ENCODE data around the gene AKT1S1.

Gene AKT1S1

GRCh38 chr19:49884760-49885159 lies 7.6 kb upstream of the AKT1S1 start:
- Histone ChIP-seq H3K4me2 (ENCODE audit: low read length) (no peak overlapping the region), H2AFZ (ENCODE audit: insufficient read depth, low read length, poor library complexity) (no peak overlapping the region), H3K27me3 (ENCODE audit: insufficient read depth, low read length) (no peaks in the 10 kb centered on the region), H3K4ac (ENCODE audit: low read depth, low read length) (no peak overlapping the region), H3K36me3 (ENCODE audit: control insufficient read depth in 1 of 2, insufficient read depth in 2 of 2, low read length in 2 of 2) (peaks cover 56 to 58% of the 10 kb centered on the region in 2 experiments), H3K9ac (ENCODE audit: low read length) (no peak overlapping the region), H3K23ac (ENCODE audit: low read length) (no peak overlapping the region), H3K4me1 (ENCODE audit: control insufficient read depth in 1 of 2, insufficient read depth in 2 of 2, low read length in 2 of 2) (no peaks in the 10 kb centered on the region), H2AK5ac (ENCODE audit: low read length) (no peak overlapping the region), H3K9me3 (ENCODE audit: insufficient read depth, low read depth, low read length) (peaks cover 12% of the 10 kb centered on the region), H2BK120ac (ENCODE audit: insufficient read depth, low read length, poor library complexity) (no peak overlapping the region), H4K91ac (ENCODE audit: low read depth, low read length) (no peak overlapping the region), H3K79me2 (ENCODE audit: control insufficient read depth, insufficient read depth, low read length, poor library complexity) (no peaks in the 10 kb centered on the region), H3K14ac (ENCODE audit: low read length) (no peak overlapping the region), H3K79me1 (ENCODE audit: low read length) (no peaks in the 10 kb centered on the region), H3K18ac (ENCODE audit: low read length) (no peak overlapping the region), H2BK5ac (ENCODE audit: low read depth, low read length, poor library complexity) (no peak overlapping the region), H4K12ac (ENCODE audit: low read depth, low read length) (no peak overlapping the region), H3K4me3 (ENCODE audit: low read depth, low read length) (no peak overlapping the region), H4K8ac (ENCODE audit: low read depth, low read length) (no peak overlapping the region), H3K27ac (ENCODE audit: low read depth, low read length) (peak overlapping the region; percentile 4), H2BK12ac (ENCODE audit: low read length) (no peak overlapping the region)
- DNase-seq = peak in 1 of 2 donors; percentile 36
- WGBS (ENCODE audit: extremely low coverage, insufficient coverage, insufficient read length) = no CpG with 5 or more reads among the region's 3 CpGs

- no peaks in the 10 kb centered on the region for H3K79me1 ChIP-seq (ENCODE audit: low read length)
- H3K4me1 ChIP-seq (ENCODE audit: control insufficient read depth in 1 of 2, insufficient read depth in 2 of 2, low read length in 2 of 2) = no peaks in the 10 kb centered on the region
- H3K27me3 ChIP-seq (ENCODE audit: insufficient read depth, low read length) = no peaks in the 10 kb centered on the region
- peaks cover 7% of the 10 kb centered on the region for H3K9me3 ChIP-seq (ENCODE audit: insufficient read depth, low read depth, low read length)
- DNase-seq = no peak
- H2BK5ac ChIP-seq (ENCODE audit: low read depth, low read length, poor library complexity) = no peak overlapping the region
- no peak overlapping the region for H3K14ac ChIP-seq (ENCODE audit: low read length)
- H3K4ac ChIP-seq (ENCODE audit: low read depth, low read length) = no peak overlapping the region
- no peaks in the 10 kb centered on the region for H3K79me2 ChIP-seq (ENCODE audit: control insufficient read depth, insufficient read depth, low read length, poor library complexity)
- H3K4me3 ChIP-seq (ENCODE audit: low read depth, low read length) = no peak overlapping the region
- H3K9ac ChIP-seq (ENCODE audit: low read length) = no peak overlapping the region
- no CpG with 5 or more reads among the region's 18 CpGs for WGBS (ENCODE audit: extremely low coverage, insufficient coverage, insufficient read length)
- H3K18ac ChIP-seq (ENCODE audit: low read length) = no peak overlapping the region
- peaks cover 58% of the 10 kb centered on the region in 2 experiments for H3K36me3 ChIP-seq (ENCODE audit: control insufficient read depth in 1 of 2, insufficient read depth in 2 of 2, low read length in 2 of 2)
- H4K12ac ChIP-seq (ENCODE audit: low read depth, low read length) = no peak overlapping the region
- H4K91ac ChIP-seq (ENCODE audit: low read depth, low read length) = no peak overlapping the region
- no peak overlapping the region for H3K27ac ChIP-seq (ENCODE audit: low read depth, low read length)
- H2AK5ac ChIP-seq (ENCODE audit: low read length) = no peak overlapping the region
- H3K4me2 ChIP-seq (ENCODE audit: low read length) = no peak overlapping the region
- H4K8ac ChIP-seq (ENCODE audit: low read depth, low read length) = no peak overlapping the region
- H2AFZ ChIP-seq (ENCODE audit: insufficient read depth, low read length, poor library complexity) = no peak overlapping the region
- no peak overlapping the region for H2BK120ac ChIP-seq (ENCODE audit: insufficient read depth, low read length, poor library complexity)
- no peak overlapping the region for H3K23ac ChIP-seq (ENCODE audit: low read length)
- no peak overlapping the region for H2BK12ac ChIP-seq (ENCODE audit: low read length)
These were observed 7.0 kb upstream of the AKT1S1 start for GRCh38 chr19:49884109-49884508.

GRCh38 chr19:49883094-49883493 lies 5.9 kb upstream of the AKT1S1 start:
- no peak overlapping the region for H3K4me3 ChIP-seq (ENCODE audit: low read depth, low read length)
- no peak overlapping the region for H2BK12ac ChIP-seq (ENCODE audit: low read length)
- no peak overlapping the region for H2AFZ ChIP-seq (ENCODE audit: insufficient read depth, low read length, poor library complexity)
- no peak for DNase-seq
- H2BK120ac ChIP-seq (ENCODE audit: insufficient read depth, low read length, poor library complexity) = no peak overlapping the region
- no peak overlapping the region for H3K4ac ChIP-seq (ENCODE audit: low read depth, low read length)
- no peak overlapping the region for H4K91ac ChIP-seq (ENCODE audit: low read depth, low read length)
- no peak overlapping the region for H3K18ac ChIP-seq (ENCODE audit: low read length)
- H3K79me1 ChIP-seq (ENCODE audit: low read length) = peaks cover under 1% of the 10 kb centered on the region
- WGBS (ENCODE audit: extremely low coverage, insufficient coverage, insufficient read length) = no CpG with 5 or more reads among the region's 5 CpGs
- H3K14ac ChIP-seq (ENCODE audit: low read length) = no peak overlapping the region
- peaks cover under 1% of the 10 kb centered on the region for H3K79me2 ChIP-seq (ENCODE audit: control insufficient read depth, insufficient read depth, low read length, poor library complexity)
- H2AK5ac ChIP-seq (ENCODE audit: low read length) = no peak overlapping the region
- no peaks in the 10 kb centered on the region for H3K27me3 ChIP-seq (ENCODE audit: insufficient read depth, low read length)
- H4K12ac ChIP-seq (ENCODE audit: low read depth, low read length) = no peak overlapping the region
- peaks cover 5% of the 10 kb centered on the region for H3K9me3 ChIP-seq (ENCODE audit: insufficient read depth, low read depth, low read length)
- H4K8ac ChIP-seq (ENCODE audit: low read depth, low read length) = no peak overlapping the region
- H2BK5ac ChIP-seq (ENCODE audit: low read depth, low read length, poor library complexity) = no peak overlapping the region
- H3K36me3 ChIP-seq (ENCODE audit: control insufficient read depth in 1 of 2, insufficient read depth in 2 of 2, low read length in 2 of 2) = peaks cover 56 to 59% of the 10 kb centered on the region in 2 experiments
- no peak overlapping the region for H3K4me2 ChIP-seq (ENCODE audit: low read length)
- H3K23ac ChIP-seq (ENCODE audit: low read length) = no peak overlapping the region
- no peak overlapping the region for H3K9ac ChIP-seq (ENCODE audit: low read length)
- no peak overlapping the region for H3K27ac ChIP-seq (ENCODE audit: low read depth, low read length)
- H3K4me1 ChIP-seq (ENCODE audit: control insufficient read depth in 1 of 2, insufficient read depth in 2 of 2, low read length in 2 of 2) = peaks cover 0 to 5% of the 10 kb centered on the region in 2 experiments

GRCh38 chr19:49882643-49883042 lies 5.5 kb upstream of the AKT1S1 start:
- Histone ChIP-seq H4K12ac (ENCODE audit: low read depth, low read length) (no peak overlapping the region), H3K4me3 (ENCODE audit: low read depth, low read length) (no peak overlapping the region), H4K91ac (ENCODE audit: low read depth, low read length) (no peak overlapping the region), H2AK5ac (ENCODE audit: low read length) (no peak overlapping the region), H3K4me1 (ENCODE audit: control insufficient read depth in 1 of 2, insufficient read depth in 2 of 2, low read length in 2 of 2) (peaks cover 0 to 5% of the 10 kb centered on the region in 2 experiments), H3K23ac (ENCODE audit: low read length) (no peak overlapping the region), H3K27me3 (ENCODE audit: insufficient read depth, low read length) (no peaks in the 10 kb centered on the region), H3K27ac (ENCODE audit: low read depth, low read length) (no peak overlapping the region), H3K79me2 (ENCODE audit: control insufficient read depth, insufficient read depth, low read length, poor library complexity) (peaks cover 2% of the 10 kb centered on the region), H3K14ac (ENCODE audit: low read length) (no peak overlapping the region), H4K8ac (ENCODE audit: low read depth, low read length) (no peak overlapping the region), H3K36me3 (ENCODE audit: control insufficient read depth in 1 of 2, insufficient read depth in 2 of 2, low read length in 2 of 2) (peaks cover 56 to 59% of the 10 kb centered on the region in 2 experiments), H3K9ac (ENCODE audit: low read length) (no peak overlapping the region), H2AFZ (ENCODE audit: insufficient read depth, low read length, poor library complexity) (no peak overlapping the region), H2BK120ac (ENCODE audit: insufficient read depth, low read length, poor library complexity) (no peak overlapping the region), H3K9me3 (ENCODE audit: insufficient read depth, low read depth, low read length) (peaks cover 5% of the 10 kb centered on the region), H3K18ac (ENCODE audit: low read length) (no peak overlapping the region), H2BK5ac (ENCODE audit: low read depth, low read length, poor library complexity) (no peak overlapping the region), H3K79me1 (ENCODE audit: low read length) (peaks cover 3% of the 10 kb centered on the region), H2BK12ac (ENCODE audit: low read length) (no peak overlapping the region), H3K4me2 (ENCODE audit: low read length) (no peak overlapping the region), H3K4ac (ENCODE audit: low read depth, low read length) (no peak overlapping the region)
- WGBS (ENCODE audit: extremely low coverage, insufficient coverage, insufficient read length) = no CpG with 5 or more reads among the region's 14 CpGs
- DNase-seq = no peak
